HG03064 (cell line): ENCODE data around the gene AZIN2.
A peak's percentile ranks its signal among the peaks of the same experiment; 100 is the strongest.
"Not testable (repeated sequence)": the region's sequence is repeated elsewhere in the genome, so short reads cannot be mapped to it uniquely, and the experiment has no call there.

Experiments
- ATAC-seq: cut with Tn5 transposase; IDR thresholded peaks from one replicate; pipeline ENCODE4 v1.9.1; 2021; ENCODE audit warnings: low read depth; ENCODE audit not compliant: unreplicated experiment

Gene AZIN2

DNA sequence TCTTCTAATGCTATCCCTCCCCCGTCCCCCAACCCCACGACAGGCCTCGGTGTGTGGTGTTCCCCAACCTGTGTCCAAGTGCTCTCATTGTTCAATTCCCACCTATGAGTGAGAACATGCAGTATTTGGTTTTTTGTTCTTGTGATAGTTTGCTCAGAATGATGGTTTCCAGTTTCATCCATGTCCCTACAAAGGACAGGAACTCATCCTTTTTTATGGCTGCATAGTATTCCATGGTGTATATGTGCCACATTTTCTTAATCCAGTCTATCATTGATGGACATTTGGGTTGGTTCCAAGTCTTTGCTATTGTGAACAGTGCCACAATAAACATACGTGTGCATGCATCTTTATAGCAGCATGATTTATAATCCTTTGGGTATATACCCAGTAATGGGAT, 43.7 kb downstream of the AZIN2 start:
- not testable (repeated sequence) for ATAC-seq

DNA sequence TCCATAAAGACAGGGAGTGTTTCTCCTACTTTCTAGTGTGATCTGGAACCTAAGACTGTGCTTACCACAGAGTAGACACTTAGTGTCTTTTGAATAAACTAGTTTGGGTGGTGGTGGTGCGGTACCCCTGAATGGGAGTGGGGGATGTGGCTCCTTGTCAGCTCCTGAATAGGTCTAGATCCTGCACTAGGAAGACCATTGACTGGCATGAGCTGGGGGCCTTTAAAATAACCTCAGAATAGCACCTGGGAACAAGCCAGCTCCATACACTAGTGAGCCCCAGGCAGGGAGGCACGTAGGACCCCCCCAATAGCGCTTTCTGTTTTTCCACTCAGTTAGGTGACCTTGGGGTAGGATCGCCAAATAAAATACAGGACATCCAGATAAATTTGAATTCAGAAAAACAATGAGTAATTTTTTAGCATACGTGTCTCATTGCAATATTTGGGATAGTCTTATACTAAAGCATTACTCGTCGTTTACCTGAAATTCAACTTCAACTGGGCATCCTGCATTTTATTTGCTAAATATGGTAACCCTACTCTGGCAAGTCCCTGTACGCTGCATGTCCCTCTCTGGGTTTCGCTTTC, 45.6 kb downstream of the AZIN2 start:
- ATAC-seq: no peak

DNA sequence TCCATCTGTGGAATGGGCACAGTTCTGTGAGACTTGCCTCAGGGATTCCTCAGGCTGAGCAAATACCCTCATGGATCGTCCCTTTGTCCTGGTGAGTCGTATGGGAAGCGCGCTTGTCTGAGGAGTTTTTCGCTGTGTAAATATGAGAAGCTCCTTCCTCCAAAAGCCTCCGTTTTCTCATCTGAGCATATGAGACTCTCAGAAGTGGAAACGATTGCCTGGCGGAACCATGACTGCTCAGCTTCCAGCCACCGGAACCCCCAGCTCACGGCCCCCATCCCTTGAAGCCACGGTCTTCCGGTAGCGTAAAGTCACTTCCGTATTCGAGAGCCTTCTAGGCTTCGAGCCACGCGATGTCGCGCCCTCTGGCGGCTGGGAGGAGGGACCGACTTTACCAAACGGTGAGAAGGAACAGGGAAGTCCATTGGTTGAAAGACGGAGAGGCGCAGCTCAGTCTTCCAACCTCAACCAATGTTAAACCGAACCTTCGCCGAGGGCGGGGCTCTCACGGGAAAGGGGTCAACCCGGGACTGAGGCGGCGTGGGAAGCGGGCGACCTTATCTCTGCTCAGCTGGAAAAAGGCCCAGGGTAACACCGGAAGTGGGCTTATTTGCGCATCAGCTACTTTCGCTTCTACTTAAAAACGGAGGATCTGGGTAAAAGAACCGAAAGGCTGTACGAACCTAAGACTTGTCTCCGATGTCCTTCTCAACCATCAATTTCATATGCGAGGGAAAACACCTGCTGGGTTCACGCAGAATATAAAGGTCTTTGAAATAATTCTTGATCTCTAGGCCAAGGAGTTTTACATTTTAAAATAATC, 46.3 kb downstream of the AZIN2 start:
- peak; percentile 96 for ATAC-seq

DNA sequence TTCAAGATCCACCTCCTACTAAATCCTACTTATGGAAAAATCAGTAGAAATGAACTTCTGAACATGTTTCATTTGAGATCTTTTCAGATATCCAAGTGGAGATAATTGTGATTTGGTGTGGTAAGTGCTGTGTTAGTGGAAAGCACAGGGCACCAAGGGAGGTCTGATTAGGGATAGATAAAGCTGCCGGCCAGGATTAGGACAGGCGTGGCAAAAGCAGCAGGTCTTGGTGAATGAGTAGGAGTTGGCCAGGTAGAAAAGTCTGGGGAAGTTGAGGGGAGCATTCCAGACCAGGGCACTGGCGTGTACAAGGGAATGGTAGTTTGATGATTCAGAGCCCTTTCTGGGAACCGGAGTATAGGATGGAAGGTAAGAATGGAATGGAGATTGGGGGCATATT, 47.8 kb downstream of the AZIN2 start:
- no peak for ATAC-seq

DNA sequence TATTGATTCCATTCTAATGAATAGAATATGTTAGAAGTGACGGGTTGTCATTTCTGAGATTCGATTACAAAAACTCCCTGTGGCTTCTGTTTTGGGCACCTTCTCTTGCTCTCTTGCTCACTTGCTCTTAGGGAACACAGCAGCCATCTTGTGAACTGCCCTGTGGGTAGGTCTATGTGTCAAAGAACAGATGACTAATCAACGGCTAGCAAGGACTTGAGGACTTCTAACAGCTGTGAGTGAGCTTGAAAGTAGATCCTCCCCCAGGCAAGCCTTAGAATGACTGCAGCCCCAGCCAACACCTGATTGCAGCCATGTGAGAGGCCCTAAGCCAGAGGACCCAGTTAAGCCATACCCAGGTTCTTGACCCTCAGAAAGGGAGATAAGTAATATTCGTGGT, 49.3 kb downstream of the AZIN2 start:
- ATAC-seq: no peak

DNA sequence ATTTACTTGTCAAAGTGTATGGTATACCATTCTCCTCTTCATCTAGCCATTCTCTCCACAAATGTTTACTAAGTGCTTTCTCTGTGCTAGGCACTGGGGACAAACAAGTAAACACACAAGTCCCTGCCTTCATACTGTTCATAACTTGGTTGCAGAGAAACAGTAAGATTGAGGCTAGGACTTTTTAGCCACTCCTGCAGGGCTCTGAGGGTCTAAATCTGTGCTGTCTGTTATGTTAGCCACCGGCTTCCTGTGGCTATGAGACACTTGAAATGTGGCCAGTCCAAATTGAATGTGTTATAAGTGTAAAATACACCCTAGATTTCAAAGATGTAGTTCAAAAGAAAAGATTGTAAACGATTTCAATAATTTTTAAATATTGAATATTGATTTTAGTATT, 50.2 kb downstream of the AZIN2 start:
- no peak for ATAC-seq

DNA sequence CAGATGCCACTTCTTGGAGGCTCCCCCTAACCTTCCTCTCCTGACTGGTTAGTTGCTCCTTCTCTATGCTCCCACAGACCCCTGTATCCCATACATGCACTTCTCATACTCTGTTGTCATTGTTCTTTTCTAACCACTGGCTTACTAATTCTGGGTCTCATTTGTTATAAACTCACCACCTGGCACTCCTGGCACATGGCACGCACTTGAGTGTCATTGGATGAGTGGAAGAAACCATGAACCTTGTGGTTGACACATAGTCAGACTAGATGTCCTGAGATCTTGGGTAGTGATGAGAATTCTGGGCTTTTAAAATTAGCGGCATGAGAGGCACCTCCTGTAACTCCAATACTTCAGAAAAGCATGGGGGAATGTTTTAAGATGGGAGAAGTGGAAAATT, 51.6 kb downstream of the AZIN2 start:
- no peak for ATAC-seq

DNA sequence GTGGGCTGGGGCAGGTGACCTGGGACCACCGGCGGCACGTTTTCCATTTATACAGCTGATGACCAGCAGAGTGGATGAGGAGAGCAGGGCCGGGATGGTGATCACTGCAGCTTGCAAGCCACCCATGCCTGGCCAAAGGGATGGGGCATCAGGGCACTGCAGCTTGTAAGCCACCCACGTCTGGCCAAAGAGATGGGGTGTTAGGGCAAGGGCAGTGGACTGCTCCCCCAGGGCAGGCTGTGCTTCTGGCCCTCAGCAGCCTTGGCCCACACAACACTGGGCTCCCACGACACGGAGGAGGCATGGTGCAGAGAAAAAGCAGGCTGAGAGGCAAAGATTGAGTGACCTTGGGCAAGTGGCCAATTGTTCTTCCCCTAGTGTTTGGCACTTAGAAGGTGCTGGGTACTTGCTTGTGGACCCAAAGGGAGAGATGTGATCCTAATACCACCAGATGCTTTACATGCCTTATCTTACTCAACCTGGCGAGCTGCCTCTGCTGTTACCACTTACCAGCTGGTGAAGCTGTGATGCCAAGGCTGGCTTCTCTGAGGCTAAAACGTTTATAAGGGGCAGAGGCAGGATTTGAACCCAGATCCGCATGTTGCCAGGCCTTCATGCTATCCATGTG, 52.6 kb downstream of the AZIN2 start:
- ATAC-seq: no peak

DNA sequence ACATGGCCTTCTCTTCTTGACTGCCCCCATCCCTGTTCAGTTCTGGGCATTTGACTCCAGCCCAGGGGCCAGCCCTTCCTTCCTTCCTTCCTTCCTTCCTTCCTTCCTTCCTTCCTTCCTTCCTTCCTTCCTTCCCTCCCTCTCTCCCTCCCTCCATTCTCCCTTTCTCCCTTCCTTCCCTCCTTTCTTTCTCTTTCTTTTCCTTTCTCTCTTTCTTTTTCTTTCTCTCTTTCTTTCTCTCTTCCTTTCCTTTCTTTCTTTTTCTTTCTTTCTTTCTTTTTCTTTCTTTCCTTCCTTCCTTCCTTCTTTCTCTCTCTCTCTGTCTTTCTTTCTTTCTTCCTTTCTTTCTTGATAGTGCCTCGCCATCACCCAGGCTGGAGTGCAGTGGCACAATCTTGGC, 55.1 kb downstream of the AZIN2 start:
- ATAC-seq: not testable (repeated sequence)

DNA sequence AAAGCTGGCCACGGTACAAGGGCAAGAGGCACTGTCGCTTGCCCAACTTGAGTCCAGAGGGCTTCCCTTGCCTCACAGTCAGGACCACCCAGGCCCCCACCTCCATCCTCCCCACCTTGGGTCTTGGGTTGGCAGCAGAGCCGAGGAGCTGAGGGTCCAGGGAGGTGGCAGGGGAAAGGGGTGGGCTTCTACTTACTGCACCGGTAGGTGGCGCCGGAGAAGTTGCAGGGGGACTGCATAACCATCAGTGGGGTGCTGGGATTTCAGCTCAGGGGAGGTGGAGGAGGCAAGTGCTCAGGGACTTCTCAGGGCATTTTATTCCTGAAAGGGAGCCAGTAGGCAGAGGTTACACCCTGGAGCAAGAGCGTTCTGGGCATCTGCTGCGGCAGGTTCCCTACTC, 56.8 kb downstream of the AZIN2 start:
- no peak for ATAC-seq

DNA sequence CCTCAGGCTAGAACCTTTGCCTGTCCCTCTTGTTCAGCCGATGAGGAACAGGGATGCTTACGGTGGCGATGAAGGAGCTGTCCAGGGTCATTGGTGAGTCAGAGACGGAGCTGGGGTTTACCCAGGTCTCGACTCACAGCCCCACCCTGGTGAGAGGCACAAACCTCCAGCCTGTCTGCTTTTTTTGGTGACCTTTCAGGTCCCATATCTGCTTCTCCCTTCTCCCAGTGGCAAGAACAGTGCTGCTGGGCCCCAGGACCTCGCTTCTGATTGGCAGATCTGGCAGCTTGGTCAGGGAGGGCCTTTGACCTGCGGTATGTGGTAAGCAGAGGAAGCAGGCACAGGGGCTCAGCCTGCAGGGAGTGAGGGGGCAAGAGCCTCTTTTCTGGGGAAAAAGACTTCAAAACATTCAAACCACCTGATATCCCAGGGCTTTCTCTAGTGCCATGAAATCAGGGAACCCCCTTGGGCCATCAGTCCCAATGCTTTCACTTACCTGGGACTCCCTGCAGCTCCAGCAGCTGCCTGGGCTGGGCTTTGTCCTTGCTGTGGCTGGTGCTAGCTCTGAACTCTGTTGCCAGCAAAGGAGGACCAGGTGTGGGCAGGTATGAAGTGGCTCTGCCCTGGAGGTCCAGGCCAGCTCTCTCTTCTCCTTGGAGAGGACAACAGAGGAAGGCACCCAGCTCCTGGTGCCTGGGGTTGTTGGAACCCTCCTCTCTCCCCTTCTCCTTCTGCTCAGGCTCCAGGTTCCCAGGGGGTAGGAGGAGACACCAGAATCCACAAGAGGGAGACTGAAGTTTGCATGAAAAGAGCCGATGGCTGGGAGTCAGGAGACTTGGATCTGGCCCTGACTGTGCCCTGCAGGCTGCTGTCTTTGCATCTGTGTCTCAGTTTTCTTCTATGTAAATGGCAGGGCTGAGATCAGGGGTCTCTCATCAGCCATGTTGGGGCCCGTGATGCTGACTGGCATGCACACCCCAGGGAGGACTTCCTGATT, 59.5 kb downstream of the AZIN2 start:
- no peak for ATAC-seq

DNA sequence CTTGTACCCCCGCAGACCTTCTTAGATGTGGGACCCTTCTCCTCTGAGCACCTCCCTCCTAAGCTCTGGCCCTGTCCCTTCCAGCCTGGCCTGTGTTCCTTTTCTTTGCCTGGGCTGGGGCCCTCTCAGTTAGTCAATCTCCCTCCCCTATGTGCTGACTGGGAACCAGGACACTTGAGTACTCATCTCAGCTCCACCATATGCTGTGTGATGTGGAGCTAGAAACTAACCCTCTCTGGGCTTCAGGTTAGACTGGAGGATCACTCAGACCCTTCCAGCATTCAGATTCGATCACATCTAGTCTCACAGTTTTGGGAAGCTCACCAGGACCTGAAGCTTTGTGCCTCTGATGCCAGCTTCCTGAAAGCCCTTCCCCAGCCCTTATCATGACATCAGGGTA, 60.3 kb downstream of the AZIN2 start:
- ATAC-seq: no peak

DNA sequence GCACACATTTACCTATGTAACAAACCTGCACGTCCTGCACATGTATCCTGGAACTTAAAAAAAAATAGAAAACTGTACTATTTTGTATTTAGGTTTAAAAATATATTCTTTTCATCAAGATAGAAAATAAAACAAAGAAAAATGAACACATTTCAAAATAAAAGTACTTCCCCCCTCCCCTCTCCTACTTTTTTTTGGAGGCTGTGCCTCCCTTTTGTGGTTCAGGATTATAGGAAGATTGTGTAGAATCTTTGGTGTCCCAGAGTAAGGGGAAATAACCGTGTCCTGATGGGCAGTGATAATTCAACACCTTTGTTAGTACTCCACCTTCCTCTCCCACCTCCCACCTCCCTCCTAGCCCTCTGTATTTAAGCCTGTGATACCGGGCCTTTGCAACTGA, 60.8 kb downstream of the AZIN2 start:
- ATAC-seq: no peak

DNA sequence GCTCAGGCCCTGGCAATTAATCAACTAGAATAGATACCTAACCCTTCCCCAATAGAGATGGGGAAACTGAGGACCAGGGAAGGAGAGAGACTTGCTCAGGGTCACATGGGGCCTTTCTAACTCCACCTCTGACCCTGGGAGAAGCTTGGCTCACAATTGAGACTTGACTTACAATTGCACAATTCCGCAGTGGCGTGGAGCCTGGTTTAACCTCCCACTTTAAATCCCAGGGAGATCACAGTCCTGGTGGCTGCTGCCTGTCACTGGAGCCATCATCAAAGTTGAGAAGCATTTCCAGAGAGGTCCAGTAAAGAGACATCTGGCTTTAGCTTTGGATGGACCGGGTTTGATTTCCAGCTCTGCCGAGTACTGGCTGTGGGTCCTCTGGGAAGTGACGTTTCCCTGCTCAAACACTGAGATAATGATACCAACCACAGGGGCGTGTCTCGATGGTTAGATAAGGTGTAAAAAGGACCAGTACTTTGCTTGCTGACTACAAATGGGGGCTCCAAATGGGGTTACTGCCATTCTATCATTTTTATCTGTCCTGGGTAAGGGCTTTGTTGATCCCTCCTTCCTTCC, 61.6 kb downstream of the AZIN2 start:
- no peak for ATAC-seq

DNA sequence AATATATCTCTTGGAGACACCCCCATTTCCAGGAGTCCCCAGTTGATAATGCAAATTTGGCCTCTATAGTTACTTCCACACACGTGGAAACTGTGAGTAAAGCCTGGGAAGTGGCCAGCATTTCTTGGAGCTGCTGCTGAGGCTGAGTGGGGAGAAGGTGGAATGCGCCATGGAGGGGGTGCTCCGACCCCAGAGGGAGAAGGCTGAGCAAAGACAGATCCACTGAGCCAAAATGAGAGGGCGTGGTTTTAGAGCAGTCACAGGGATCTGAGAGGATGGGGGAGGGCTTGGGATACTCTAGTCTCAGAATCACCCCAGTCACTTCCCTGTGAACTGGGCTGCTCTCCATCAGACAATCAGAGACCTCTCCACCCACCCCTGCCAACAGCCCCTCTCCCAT, 62.2 kb downstream of the AZIN2 start:
- ATAC-seq: no peak

DNA sequence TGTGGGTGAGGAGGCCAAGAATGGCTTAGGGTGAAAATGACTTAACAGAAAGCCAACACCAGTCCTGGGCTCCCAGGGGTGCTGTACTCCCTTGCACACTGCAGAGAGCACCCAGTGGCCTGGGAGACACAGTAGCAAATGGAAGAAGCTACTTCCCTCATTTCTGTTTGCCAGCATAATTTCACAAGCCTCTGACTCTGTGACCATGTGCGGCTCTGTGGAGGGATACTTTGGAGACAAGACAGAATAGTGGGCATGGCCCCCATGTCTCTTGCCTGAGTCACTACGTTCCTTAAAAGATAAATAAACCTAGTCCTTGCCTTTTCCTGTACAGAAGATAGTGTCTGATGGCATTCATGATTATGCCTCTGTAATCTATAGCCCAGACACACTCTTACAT, 62.7 kb downstream of the AZIN2 start:
- ATAC-seq: no peak

DNA sequence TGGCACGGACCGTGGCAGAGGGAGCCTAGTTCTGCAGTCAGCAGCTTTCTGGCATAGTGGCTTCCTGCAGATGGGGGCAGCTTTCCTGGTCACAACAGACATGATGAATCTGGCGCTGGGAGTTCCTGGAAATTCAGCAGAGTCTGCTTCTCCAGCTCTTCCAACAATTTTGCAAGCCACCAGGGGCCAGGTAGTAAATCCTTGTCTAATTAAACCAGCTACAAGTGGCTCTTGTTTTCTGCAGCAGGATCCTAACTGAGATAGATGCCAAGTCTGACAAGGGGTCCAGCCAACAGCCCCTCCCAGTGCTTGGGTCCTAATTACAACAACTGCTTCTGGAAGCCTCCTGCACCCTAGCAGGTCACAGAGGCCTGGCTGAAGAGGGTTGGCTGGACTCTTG, 65.0 kb downstream of the AZIN2 start:
- no peak for ATAC-seq

DNA sequence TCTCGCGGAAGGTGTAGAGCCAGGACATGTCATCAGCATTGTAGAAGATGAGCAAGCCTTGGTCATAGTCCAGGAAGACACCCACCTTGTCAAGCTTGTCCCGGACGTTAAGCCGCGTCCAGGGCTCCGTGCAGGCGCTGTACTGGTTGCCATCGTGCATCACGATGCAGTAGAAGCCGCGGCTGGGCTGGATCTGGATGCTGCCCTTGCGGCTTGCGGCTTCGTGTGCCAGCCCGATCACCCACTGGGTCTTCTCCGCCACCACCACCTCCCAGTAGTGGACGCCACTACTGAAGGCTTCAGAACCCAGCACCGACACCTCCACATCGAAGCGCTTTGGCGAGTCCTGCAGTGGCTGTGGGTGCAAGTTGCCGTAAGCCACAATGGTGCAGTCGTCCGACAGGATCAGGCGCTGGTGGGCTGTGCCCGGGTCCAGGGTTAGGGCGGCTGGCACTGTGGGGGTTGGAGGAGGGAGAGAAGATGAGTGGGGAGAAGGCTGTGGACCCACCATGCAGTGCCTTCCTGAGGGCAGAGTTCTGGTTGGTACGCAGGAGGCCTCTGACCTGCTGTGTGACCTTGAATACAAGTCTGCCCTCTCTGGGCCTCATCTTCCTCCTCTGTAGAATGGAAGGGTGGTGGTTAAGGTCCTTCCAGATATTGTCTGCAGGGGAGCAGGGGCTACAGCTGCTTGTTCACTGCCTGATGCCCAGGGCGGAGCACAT, 66.5 kb downstream of the AZIN2 start:
- no peak for ATAC-seq

DNA sequence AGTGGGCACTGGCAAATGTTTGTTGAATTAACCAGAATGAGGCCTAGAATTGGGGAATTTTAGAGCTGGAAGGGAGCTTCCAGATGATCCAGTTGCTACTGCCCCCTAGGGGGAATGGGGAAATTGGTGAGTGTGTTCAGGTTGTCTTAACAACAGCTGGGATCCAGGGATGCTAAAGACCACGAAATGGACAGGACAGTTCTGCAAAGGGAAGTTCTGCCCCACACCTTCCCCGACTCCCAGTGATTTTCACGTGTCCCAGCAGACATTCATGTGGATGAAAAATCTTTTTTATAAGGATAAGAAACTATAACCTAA, 67.0 kb downstream of the AZIN2 start:
- no peak for ATAC-seq

DNA sequence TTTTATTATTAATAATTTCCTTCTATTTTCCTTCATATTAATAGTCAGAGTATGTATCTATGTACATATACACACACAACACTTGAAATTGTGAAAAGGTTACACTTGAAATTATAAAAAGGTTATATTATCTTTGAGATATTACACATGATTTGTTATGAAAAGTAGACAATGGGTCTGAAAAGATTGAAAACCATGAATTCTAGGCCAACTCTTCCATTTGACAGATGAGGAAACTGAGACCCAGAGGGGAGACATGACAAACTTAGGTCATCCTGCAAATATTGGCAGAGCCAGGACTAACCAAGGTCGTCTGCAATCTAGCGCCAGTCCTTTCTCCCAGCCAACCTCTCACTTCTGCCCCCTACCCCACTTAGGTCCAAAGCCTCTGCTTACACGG, 67.7 kb downstream of the AZIN2 start:
- ATAC-seq: no peak
